GM19468 (cell line): ENCODE measurements around the gene IMPA2.
"Not testable (repeated sequence)": the region's sequence is repeated elsewhere in the genome, so short reads cannot be mapped to it uniquely, and the experiment has no call there.

Experiments used
- ATAC-seq: cut with Tn5 transposase; IDR thresholded peaks from one replicate; pipeline ENCODE4 v1.9.1; 2021; ENCODE audit warnings: mild to moderate bottlenecking, moderate library complexity, moderate number of reproducible peaks; ENCODE audit not compliant: unreplicated experiment; ENCODE audit errors: extremely low read depth

The IMPA2 gene

GRCh38 chr18:12064086-12064763 lies 82.9 kb downstream of the IMPA2 start:
- no peak for ATAC-seq

GRCh38 chr18:12065397-12065796 lies 84.1 kb downstream of the IMPA2 start:
- ATAC-seq: no peak

- no peak for ATAC-seq
Measured at GRCh38 chr18:12066910-12067511, 85.7 kb downstream of the IMPA2 start.

GRCh38 chr18:12067671-12068070 lies 86.4 kb downstream of the IMPA2 start:
- ATAC-seq: no peak

GRCh38 chr18:12068316-12068949 lies 87.1 kb downstream of the IMPA2 start:
- not testable (repeated sequence) for ATAC-seq

- no peak for ATAC-seq
Measured at GRCh38 chr18:12068950-12069320, 87.6 kb downstream of the IMPA2 start.

- ATAC-seq: not testable (repeated sequence)
Measured at GRCh38 chr18:12071066-12071465, 89.8 kb downstream of the IMPA2 start.

- ATAC-seq: no peak
Measured at GRCh38 chr18:12072996-12073395, 91.7 kb downstream of the IMPA2 start.

GRCh38 chr18:12074736-12075135 lies 93.4 kb downstream of the IMPA2 start:
- no peak for ATAC-seq

- ATAC-seq: no peak
Measured at GRCh38 chr18:12076424-12077140, 95.3 kb downstream of the IMPA2 start.

- not testable (repeated sequence) for ATAC-seq
Measured at GRCh38 chr18:12077994-12078393, 96.7 kb downstream of the IMPA2 start.

GRCh38 chr18:12079491-12080237 lies 98.4 kb downstream of the IMPA2 start:
- ATAC-seq: no peak
